VCaP (cell line): Measurements from ENCODE around the gene DEPDC7.

Experiments used
- H3K27ac ChIP-seq: fragments of 450-650 bp; 2 replicates; pipeline ENCODE4 v1.5.1; 2017
- CTCF ChIP-seq: fragments of 450-650 bp; conservative IDR thresholded peaks from 2 replicates; pipeline ENCODE4 v1.5.1; 2017; ENCODE audit warnings: mild to moderate bottlenecking, moderate library complexity

Gene DEPDC7

GRCh38 chr11:33006010-33006409 lies 9.7 kb upstream of the DEPDC7 start:
- H3K27ac ChIP-seq, result no peak overlapping the region
- TF ChIP-seq CTCF, result no peak

GRCh38 chr11:33013755-33014154 lies 1.9 kb upstream of the DEPDC7 start:
- H3K27ac ChIP-seq, result no peak overlapping the region
- no peak for TF ChIP-seq CTCF

- no peak for TF ChIP-seq CTCF
- peak overlapping the region; percentile 23; the same call in 1 of the 2 replicates for H3K27ac ChIP-seq
Measured at GRCh38 chr11:33016654-33017053, 976 bp downstream of the DEPDC7 start.

GRCh38 chr11:33017478-33017877 lies 1.8 kb downstream of the DEPDC7 start:
- no peak for TF ChIP-seq CTCF

GRCh38 chr11:33017965-33018364 lies 2.3 kb downstream of the DEPDC7 start:
- TF ChIP-seq CTCF, result no peak
- peak overlapping the region; percentile 23; the same call in 1 of the 2 replicates for H3K27ac ChIP-seq

More at GRCh38 chr11:33017478-33017877, 1.8 kb downstream of the DEPDC7 start:
- H3K27ac ChIP-seq, result peak overlapping the region; percentile 23; the same call in 1 of the 2 replicates

- H3K27ac ChIP-seq, result peak overlapping the region; percentile 23; the same call in 1 of the 2 replicates
- TF ChIP-seq CTCF, result no peak
Measured at GRCh38 chr11:33018840-33019239, 3.2 kb downstream of the DEPDC7 start.

- peak overlapping the region; percentile 85 for H3K27ac ChIP-seq
- TF ChIP-seq CTCF, result no peak
Measured at GRCh38 chr11:33021501-33021900, 5.8 kb downstream of the DEPDC7 start.
